HG03196 (cell line): ENCODE results near the gene CDC42SE2.
A peak's percentile ranks its signal among the peaks of the same experiment; 100 is the strongest.
"Not testable (repeated sequence)": the region's sequence is repeated elsewhere in the genome, so short reads cannot be mapped to it uniquely, and the experiment has no call there.

Experiments
- ATAC-seq: cut with Tn5 transposase; IDR thresholded peaks from one replicate; pipeline ENCODE4 v1.9.1; 2021; ENCODE audit not compliant: unreplicated experiment

Gene CDC42SE2

DNA sequence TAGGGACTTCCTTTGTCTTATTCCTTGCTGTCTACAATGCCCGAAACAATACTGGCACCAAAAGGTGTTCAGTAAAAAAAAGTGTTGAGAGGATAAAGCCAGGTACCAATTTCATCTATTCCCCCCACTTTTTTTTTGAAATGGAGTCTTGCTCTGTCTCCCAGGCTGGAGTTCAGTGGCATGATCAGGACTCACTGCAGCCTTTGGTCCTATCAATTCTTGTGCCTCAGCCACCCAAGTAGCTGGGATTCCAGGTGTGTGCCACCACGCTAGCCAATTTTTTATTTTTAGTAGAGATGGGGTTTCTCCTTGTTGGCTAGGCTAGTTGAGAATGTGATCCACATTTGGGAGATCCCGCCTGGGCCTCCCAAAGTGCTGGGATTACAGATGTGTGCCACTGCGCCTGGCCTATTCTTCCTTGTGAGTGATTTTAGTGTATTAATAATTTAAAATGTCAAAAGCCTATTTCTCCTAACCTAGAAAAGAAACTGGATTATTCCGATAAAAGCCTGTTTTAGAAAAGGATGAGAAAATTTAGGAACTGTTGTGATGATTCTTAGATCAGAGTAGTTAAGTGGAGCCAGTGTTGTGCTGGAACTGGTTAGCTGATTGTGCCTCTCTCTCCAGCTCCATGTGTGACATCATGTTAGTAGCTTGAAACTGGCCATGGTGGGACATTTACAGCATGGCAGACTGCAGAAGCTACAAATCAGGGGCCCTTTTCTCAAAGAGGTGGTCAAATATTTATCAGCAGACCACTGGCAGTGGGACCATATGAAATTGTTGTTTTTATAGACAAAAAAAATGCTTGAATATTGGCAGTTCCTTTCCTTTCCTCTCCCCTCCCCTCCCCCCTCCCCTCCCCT, 14.3 kb downstream of the CDC42SE2 start:
- ATAC-seq, result no peak

DNA sequence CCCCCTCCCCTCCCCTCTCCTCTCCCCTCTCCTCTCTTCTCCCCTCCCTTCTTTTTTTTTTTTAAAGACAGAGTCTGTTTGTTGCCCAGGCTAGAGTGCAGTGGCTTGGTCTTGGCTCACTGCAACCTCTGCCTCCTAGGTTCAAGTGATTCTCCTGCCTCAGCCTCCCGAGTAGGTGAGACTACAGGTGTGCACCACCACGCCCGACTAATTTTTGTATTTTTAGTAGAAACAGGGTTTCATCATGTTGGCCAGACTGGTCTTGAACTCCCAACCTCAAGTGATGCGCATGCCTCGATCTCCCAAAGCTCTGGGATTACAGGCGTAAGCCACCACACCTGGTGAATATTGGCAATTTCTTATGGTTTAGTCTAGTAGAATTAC, 14.9 kb downstream of the CDC42SE2 start:
- ATAC-seq, result not testable (repeated sequence)

DNA sequence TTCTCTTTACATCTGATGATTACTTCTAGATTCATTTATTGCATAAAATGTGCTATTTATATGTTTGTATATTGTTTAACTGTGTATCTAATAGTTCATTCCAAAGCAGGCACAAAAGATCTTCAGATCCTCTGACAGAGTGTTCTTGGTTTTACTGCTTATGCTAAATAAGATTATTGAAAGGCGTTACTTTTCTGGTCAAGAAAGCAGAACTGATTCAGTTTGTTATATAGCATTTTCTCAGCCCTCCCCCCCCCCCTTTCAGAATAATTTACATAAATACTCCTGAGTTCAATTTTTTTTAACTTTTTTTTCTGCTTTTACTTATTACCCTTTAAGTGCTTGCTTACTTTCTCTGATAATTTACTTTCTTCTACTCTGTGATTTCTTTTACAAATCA, 15.4 kb downstream of the CDC42SE2 start:
- ATAC-seq, result peak; percentile 24

DNA sequence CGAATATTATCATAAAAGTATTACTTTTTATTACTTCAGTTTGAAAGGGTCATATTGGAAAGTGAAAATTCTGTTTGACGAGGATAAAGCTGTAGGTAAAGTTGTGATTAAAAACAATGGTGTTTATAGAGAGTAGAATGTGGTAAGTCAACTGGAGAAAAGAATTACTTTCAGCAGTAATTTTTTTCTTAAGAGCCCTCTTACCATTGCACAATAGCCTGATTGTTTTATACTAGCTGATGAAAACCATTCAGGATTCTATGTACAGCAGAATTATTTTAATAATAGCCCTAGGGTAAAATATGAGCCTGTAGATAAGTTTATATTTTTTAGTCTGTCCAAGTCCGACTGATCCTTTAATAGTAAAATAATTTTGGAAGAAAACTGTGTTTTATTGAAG, 16.6 kb downstream of the CDC42SE2 start:
- ATAC-seq, result no peak

DNA sequence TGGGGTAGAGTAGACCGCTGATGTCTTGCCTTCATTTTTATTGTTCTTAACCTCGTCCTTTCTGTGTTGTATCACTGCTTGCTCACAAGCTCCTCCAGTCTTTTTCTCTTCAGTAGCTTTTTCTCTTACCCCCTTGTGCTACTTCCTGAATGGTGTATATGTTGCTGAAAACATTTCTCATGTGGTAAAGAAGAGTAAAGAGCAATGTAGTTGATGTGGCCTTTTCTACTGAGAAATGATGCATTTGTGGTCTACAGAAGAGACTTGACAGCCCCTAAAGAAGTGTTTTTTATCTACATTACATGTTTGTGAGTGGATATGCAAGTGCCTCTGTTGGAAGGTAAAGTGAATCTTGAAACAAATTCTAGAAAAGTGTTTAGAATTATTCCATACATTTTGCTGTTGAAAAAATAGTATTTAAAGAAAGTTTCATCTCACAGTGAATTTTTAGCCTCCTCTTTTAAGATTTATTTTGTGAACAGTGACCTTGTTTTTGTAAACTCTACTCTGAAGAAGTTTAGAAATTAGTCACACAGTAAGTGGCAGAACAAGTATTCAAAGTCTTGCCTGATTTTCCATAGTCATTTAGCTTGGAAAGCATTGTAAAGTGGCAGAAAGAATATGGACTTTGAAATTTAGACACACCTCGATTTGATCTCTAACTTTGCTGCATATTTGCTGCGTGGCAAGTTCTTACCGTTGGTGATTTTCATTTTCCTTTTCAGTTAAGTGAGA, 17.4 kb downstream of the CDC42SE2 start:
- no peak for ATAC-seq

DNA sequence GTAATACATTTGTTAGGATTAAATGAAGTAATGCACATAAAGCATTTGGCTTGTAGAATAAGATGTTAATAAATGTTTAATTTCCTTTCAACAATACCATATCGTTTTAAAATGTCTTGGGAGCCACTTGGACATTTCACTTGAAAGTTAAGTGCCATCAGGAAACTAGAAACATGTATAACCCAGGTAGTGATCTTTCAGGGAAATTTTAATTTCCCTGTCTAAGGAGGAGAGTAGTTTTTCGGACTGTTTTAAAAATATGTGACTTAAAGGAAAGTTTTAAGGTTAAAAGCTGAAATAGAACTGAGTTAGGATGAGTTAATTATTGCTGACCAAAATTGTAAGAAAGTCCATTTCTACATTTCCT, 18.0 kb downstream of the CDC42SE2 start:
- ATAC-seq, result no peak

DNA sequence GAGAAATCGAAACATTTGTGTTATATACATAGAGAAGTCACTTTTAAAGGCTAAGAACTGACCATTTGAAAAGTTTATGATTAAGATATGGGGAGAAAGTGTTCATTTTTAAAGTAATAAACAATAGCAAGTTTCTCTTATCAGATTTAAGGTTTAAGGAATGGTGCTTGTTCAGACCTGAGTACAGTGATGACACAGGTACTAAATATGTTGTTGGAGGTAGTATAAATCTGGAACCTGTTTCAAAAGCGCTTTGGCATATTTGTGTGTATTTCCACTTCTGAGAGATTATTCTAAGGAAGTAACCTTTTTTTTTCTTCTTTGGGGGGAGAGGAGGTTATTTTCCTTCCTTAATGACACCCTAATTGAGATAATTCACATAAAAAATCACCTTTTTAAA, 18.4 kb downstream of the CDC42SE2 start:
- ATAC-seq, result no peak

DNA sequence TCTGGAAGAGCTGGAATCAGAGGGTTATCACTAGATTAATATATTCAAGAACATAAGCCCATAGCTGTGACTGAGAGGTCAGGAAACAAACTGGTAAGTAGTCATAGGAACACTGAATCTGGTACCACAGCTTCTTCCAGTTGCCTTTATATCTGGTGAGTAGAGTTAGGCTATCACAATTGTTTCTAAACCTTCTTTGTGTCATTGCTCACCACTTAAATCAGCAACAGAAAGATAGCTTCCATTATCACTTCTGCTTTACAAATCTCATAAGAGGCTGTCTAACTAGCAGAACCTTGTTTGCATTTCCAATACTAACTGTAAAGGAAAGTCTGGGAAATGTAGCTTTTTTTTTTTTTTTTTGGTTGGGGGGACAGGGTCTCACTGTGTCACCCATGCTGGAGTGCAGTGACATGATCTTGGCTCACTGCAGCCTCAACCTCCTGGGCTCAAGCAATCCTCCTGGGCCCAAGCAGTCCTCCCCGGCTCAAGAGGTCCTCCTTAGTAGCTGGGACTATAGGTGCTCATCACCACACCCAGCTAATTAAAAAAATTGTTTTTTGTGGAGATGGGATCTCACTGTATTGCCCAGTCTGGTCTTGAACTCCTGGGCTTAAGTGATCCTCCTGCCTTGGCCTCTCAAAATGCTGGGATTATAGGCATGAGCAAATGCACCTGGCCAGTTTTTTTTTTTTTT, 22.0 kb downstream of the CDC42SE2 start:
- ATAC-seq, result no peak

DNA sequence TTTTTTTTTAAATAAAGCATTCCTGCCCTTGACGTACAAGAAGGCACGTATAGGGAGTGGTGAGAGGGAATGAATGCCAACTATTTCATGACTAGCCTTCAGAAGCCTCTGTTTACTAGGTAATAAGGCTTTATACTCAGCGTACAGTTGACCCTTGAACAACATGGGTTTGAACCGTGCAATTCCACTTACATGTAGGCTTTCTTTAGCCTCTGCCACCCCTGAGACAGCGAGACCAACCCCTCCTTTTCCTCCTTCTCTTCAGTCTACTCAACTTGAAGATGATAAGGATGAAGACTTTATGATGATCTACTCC, 22.5 kb downstream of the CDC42SE2 start:
- ATAC-seq, result no peak

DNA sequence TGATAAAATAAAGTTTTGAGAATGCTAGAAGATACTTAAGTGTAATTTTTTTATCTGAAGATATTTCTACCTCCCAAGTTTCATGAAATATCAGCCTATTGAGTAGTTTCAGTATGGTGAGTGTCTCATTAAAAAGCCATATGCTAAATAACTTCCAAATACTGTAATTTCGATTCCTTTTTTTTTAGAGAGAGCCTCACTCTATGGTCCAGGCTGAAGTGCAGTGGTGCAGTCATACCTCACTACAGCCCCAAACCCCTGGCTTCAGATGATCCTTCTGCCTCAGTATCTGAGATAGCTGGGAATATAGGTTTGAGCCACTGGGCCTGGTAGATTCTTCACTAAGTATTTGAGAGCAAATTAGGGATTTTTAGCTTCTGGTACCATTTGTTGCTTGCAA, 24.5 kb downstream of the CDC42SE2 start:
- no peak for ATAC-seq

DNA sequence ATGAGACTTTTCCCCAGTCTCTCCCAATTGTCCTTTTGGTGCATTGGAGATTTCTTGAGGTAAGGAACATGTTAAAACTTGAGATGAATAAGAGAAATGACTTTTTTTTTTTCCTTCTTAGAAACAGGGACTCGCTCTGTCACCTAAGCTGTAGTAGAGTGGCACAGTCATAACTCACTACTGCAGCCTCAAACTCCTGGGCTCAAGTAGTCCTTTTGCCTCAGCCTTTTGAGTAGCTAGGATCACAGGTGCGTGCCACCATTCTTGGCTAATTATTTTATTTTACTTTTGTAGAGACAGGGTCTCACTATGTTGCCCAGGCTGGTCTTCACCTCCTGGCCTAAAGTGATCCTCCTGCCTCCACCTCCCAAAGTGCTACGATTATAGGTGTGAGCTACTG, 25.9 kb downstream of the CDC42SE2 start:
- no peak for ATAC-seq

DNA sequence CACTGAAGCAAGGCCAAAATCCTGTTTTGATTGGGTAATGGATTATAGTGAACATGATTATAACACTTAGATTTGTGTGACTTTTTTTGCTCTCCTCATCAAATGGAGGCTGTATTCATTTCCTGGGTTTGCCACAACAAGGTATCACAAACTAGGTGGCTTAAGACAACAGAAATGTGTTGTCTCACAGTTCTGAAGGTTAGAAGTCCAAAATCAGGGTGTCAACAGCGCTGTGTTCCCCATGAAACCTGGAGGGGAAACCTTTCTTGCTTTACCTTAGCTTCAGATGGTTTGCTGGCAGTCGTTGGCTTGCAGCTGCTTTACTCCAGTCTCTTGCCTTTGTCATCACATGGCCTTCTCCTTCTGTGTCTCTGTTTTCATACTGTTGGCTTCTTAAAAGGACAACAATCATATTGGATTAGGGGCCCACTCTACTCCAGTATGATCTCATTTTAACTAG, 32.4 kb downstream of the CDC42SE2 start:
- ATAC-seq, result no peak

DNA sequence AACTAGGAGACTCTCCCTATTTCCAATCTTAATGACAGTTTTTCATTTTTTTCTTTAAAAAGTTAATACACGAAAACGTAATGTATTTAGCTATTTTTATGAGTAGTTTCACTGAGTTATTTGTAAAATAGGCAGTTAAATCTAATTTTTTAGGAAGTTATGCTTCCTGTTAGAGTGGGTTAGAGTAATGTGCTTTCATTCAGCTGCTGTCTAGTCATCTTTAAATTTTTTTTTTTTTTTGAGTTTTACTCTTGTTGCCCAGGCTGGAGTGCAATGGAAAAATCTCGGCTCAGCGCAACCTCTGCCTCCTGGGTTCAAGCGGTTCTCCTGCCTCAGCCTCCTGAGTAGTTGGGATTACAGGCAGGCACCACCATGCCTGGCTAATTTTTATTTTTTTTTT, 34.0 kb downstream of the CDC42SE2 start:
- ATAC-seq, result no peak

DNA sequence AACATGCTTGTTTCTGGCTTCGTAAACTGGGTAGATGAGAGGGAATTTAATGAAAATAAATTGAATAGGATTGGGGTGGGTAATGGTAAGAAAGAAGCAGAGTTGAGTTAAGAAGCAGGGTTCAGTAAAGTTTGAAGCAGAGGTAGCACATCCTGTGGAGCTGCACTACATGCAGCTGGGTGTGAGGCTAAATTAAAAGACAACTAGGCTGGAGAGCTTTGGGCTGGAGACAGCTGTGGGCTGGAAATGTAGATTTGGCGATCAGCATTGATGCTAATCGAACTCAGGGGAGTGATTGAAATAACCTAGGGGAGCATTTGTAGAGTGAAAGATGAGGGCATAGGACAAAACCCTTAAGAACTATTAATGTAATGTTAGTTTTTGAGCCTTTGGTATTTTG, 35.6 kb downstream of the CDC42SE2 start:
- no peak for ATAC-seq

DNA sequence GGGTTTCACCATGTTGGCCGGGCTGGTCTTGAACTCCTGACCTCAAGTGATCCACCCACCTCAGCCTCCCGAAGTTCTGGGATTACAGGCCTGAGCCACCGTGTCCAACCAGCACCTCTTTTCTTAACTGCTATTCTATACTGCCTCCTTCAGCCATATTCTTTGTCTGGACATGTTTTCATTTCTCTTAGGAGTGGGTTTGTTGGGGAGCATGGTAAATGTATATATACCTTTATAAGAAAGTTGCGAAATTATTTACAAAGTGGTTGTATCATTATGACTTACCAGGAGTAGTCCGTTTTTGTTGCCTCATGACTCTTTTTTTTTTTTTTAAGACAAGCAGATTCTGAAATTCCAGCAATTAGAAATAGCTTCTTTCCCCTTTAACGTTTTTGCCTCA, 38.7 kb downstream of the CDC42SE2 start:
- ATAC-seq, result no peak

DNA sequence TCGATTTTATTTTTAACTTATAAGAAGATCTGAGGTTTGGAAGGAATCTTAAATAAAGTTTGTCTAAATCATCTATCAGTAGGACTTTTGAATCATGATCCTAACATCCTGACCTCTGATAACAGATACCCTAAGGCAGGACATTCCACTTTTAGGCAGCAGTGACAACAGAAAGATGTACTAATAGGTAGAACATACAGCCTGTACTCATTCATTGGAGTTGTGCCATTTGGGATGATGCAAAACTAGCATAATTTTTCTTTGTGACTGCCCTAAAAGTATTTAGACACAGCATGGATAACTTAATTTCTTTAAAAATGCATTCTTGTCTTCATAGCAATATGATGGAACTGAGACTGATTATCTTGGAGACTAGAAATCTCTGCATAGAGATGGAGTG, 39.7 kb downstream of the CDC42SE2 start:
- ATAC-seq, result no peak

DNA sequence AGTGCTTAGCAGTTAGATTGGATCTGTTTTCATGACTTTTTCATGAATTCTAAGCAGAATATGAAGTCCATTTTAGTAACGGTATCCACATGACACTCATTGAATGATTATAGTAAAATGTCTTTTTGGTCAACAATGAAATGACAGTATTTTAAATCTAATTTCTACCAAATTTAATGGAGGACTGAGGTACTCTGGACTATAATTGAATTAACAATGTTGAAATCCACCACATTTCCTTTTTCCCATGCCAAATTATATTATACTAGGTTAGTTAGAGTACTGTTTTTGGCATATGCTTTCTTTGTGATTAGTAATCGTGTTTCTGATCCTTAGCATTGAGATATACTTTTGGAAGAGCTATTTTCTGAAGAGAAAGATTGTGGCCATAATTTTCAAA, 40.6 kb downstream of the CDC42SE2 start:
- no peak for ATAC-seq

DNA sequence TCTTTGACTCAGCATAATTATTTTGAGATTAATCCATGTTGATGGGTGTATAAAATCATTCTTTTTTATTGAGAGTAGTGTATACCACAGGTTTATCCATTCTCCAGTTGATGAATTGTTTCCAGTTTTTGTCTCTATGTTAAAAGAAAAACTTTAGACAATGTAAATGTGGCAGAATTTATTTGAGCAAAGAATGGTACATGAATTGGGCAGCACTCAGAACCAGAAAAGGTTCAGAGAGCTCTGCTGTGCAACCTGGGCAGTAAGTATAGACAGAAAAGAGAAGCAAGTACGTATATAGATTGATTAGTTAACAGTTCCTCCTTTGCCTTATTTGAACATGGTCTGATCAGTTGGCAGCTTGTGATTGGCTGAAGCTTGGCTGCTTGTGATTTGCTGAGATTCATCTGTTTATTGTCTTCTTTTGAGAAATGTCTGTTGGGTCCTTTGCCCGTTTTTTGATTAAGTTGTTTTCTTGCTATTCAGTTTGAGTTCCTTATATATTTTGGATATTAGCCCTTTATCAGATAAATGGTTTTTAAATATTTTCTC, 41.4 kb downstream of the CDC42SE2 start:
- no peak for ATAC-seq

DNA sequence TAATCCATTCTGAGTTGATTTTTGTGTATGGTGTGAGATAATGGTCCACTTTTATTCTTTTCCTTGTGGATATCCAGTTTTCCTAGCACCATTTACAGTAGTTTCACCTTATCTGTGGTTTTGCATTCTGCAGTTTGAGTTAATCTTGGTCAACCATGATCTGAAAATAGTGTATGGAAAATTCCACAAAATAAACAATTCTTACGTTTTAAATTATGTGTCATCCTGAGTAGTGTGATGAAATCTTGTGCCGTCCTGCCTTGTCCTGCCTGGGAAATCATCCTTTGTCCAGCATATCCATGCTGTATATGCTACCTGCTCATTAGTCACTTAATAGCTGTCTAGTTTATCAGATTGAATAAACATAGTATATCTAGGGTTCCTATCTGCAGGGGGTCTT, 42.1 kb downstream of the CDC42SE2 start:
- no peak for ATAC-seq

DNA sequence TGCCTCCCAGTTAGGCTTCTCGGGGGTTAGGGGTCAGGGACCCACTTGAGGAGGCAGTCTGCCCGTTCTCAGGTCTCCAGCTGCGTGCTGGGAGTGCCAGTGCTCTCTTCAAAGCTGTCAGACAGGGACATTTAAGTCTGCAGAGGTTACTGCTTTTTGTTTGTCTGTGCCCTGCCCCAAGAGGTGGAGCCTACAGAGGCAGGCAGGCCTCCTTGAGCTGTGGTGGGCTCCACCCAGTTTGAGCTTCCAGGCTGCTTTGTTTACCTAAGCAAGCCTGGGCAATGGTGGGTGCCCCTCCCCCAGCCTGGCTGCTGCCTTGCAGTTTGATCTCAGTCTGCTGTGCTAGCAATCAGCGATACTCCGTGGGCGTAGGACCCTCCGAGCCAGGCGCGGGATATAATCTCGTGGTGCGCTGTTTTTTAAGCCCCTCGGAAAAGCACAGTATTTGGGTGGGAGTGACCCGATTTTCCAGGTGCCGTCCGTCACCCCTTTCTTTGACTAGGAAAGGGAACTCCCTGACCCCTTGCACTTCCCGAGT, 48.5 kb downstream of the CDC42SE2 start:
- not testable (repeated sequence) for ATAC-seq

DNA sequence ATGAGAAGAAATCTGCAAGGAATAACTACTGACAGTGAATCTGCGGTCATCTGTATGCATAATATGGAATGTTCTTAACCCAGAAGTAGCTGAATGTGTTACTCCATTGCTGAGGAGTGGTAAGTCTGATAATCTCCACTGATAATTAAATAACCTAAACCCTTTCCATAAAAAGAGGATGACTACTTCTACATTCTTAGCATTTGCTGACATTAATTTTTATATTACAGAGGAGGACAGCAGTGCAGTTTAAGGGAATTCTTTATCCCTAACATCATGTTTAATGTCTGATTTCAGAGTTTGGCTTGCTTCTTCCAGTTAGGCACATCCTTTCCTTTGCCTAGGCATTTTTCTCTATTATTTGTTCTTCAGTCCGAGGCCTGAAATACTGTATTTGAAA, 52.2 kb downstream of the CDC42SE2 start:
- no peak for ATAC-seq
